Thyroid gland (tissue), 4 donors: Measurements from ENCODE around the gene ADGRF3.

Experiments
- CTCF ChIP-seq, 6 experiments: fragments of 200-600 bp in 3 of 6; fragments of 450-650 bp in 3 of 6; sonication (generic) in 3 of 6; IDR thresholded peaks; one replicate each; pipeline ENCODE4 v1.5.1; 2016 to 2019; ENCODE audit warnings: antibody characterized with exemption in 6 of 6, mild to moderate bottlenecking in 2 of 6, inconsistent platforms in 1 of 6, moderate library complexity in 1 of 6
- POLR2A ChIP-seq, 2 donors: fragments of 450-650 bp; IDR thresholded peaks; one replicate each; pipeline ENCODE4 v1.6.1; 2017; ENCODE audit warnings: antibody characterized with exemption in 2 of 2, mild to moderate bottlenecking in 2 of 2, moderate library complexity in 1 of 2

GRCh38 chr2:26316845-26317244 lies 29.7 kb downstream of the ADGRF3 start:
- TF ChIP-seq CTCF (IDR thresholded peaks at IDR 0.05) (no peak), POLR2A (IDR thresholded peaks at IDR 0.05) (no peak)
